Adipocyte (in vitro differentiated cells): ENCODE data around the gene TMEM164.

Experiments
- DNase-seq: peaks from one replicate; pipeline ENCODE4 v3.0.0-alpha.2; 2015; ENCODE audit warnings: low read depth
- H3K27me3 ChIP-seq: replicated peaks from 2 replicates; pipeline ENCODE4 v1.7.0; 2013; ENCODE audit warnings: mild to moderate bottlenecking, low read length, moderate library complexity; ENCODE audit not compliant: control insufficient read depth, insufficient read depth
- H3K36me3 ChIP-seq: 2 replicates; pipeline ENCODE4 v1.7.0; 2013; ENCODE audit warnings: low read length, mild to moderate bottlenecking, moderate library complexity; ENCODE audit not compliant: control insufficient read depth, insufficient read depth, severe bottlenecking
- H3K4me1 ChIP-seq: 2 replicates; pipeline ENCODE4 v1.7.0; 2013; ENCODE audit warnings: mild to moderate bottlenecking, low read length, moderate library complexity; ENCODE audit not compliant: control insufficient read depth, insufficient read depth
- H3K4me3 ChIP-seq: 2 replicates; pipeline ENCODE4 v1.7.0; 2013; ENCODE audit warnings: mild to moderate bottlenecking, low read length, moderate library complexity
- H3K9ac ChIP-seq: 2 replicates; pipeline ENCODE4 v1.7.0; 2013; ENCODE audit warnings: mild to moderate bottlenecking, low read length, moderate library complexity
- H3K9me3 ChIP-seq: 2 replicates; pipeline ENCODE4 v1.7.0; 2013; ENCODE audit warnings: mild to moderate bottlenecking, low read length, moderate library complexity; ENCODE audit not compliant: control insufficient read depth

The TMEM164 gene

GRCh38 chrX:109987884-109988283 is 15.0 kb upstream of the TMEM164 start:
- H3K9ac ChIP-seq = no peak overlapping the region
- H3K4me1 ChIP-seq = no peaks in the 10 kb centered on the region
- DNase-seq = no peak
- no peak overlapping the region for H3K4me3 ChIP-seq
- no peaks in the 10 kb centered on the region for H3K9me3 ChIP-seq
- no peaks in the 10 kb centered on the region for H3K36me3 ChIP-seq
- H3K27me3 ChIP-seq = peaks cover 1% of the 10 kb centered on the region

- H3K36me3 ChIP-seq = no peaks in the 10 kb centered on the region
- no peaks in the 10 kb centered on the region for H3K9me3 ChIP-seq
- no peak overlapping the region for H3K9ac ChIP-seq
- H3K27me3 ChIP-seq = peaks cover 12% of the 10 kb centered on the region
- no peaks in the 10 kb centered on the region for H3K4me1 ChIP-seq
- H3K4me3 ChIP-seq = no peak overlapping the region
- no peak for DNase-seq
Measured at GRCh38 chrX:109990582-109991276, 12.2 kb upstream of the TMEM164 start.

GRCh38 chrX:109992203-109992602 is 10.7 kb upstream of the TMEM164 start:
- H3K27me3 ChIP-seq = peaks cover 23% of the 10 kb centered on the region
- H3K4me1 ChIP-seq = no peaks in the 10 kb centered on the region
- H3K4me3 ChIP-seq = no peak overlapping the region
- H3K9me3 ChIP-seq = peaks cover 12% of the 10 kb centered on the region
- H3K36me3 ChIP-seq = no peaks in the 10 kb centered on the region
- H3K9ac ChIP-seq = no peak overlapping the region
- no peak for DNase-seq

- Histone ChIP-seq H3K4me1 (no peaks in the 10 kb centered on the region), H3K9me3 (peaks cover 12% of the 10 kb centered on the region), H3K9ac (no peak overlapping the region), H3K27me3 (peaks cover 33% of the 10 kb centered on the region), H3K36me3 (no peaks in the 10 kb centered on the region), H3K4me3 (no peak overlapping the region)
- no peak for DNase-seq
Measured at GRCh38 chrX:109995155-109995554, 7.8 kb upstream of the TMEM164 start.

- H3K36me3 ChIP-seq = no peaks in the 10 kb centered on the region
- peaks cover 12% of the 10 kb centered on the region for H3K9me3 ChIP-seq
- no peaks in the 10 kb centered on the region for H3K4me1 ChIP-seq
- no peak overlapping the region for H3K4me3 ChIP-seq
- DNase-seq = no peak
- H3K27me3 ChIP-seq = peaks cover 31% of the 10 kb centered on the region
- H3K9ac ChIP-seq = no peak overlapping the region
Measured at GRCh38 chrX:109997786-109998452, 5.0 kb upstream of the TMEM164 start.

- Histone ChIP-seq H3K27me3 (peaks cover 21% of the 10 kb centered on the region), H3K9me3 (peaks cover 12% of the 10 kb centered on the region), H3K36me3 (no peaks in the 10 kb centered on the region), H3K9ac (no peak overlapping the region), H3K4me3 (no peak overlapping the region), H3K4me1 (peaks cover 6% of the 10 kb centered on the region)
- no peak for DNase-seq
Measured at GRCh38 chrX:110000000-110000399, 2.9 kb upstream of the TMEM164 start.

GRCh38 chrX:110000847-110001713 is 1.8 kb upstream of the TMEM164 start:
- no peak overlapping the region for H3K4me3 ChIP-seq
- no peaks in the 10 kb centered on the region for H3K36me3 ChIP-seq
- H3K4me1 ChIP-seq = peaks cover 6% of the 10 kb centered on the region
- DNase-seq = no peak
- peaks cover 10% of the 10 kb centered on the region for H3K9me3 ChIP-seq
- no peak overlapping the region for H3K9ac ChIP-seq
- peaks cover 21% of the 10 kb centered on the region for H3K27me3 ChIP-seq

- H3K4me3 ChIP-seq = peak overlapping the region; percentile 74
- peaks cover 2% of the 10 kb centered on the region for H3K9me3 ChIP-seq
- H3K4me1 ChIP-seq = peaks cover 12% of the 10 kb centered on the region
- no peak for DNase-seq
- H3K9ac ChIP-seq = peak overlapping the region; percentile 70
- no peaks in the 10 kb centered on the region for H3K36me3 ChIP-seq
- peaks cover 14% of the 10 kb centered on the region for H3K27me3 ChIP-seq
Measured at GRCh38 chrX:110001740-110002299, 1.1 kb upstream of the TMEM164 start.

- DNase-seq = peak; percentile 46
- H3K27me3 ChIP-seq = peaks cover 12% of the 10 kb centered on the region
- H3K9me3 ChIP-seq = no peaks in the 10 kb centered on the region
- no peaks in the 10 kb centered on the region for H3K36me3 ChIP-seq
- H3K4me1 ChIP-seq = peaks cover 20% of the 10 kb centered on the region
- H3K9ac ChIP-seq = peak overlapping the region; percentile 86
- H3K4me3 ChIP-seq = peak overlapping the region; percentile 83
Measured at GRCh38 chrX:110003167-110004156, 548 bp downstream of the TMEM164 start.

GRCh38 chrX:110004215-110004614 is 1.3 kb downstream of the TMEM164 start:
- H3K4me1 ChIP-seq = peaks cover 20% of the 10 kb centered on the region
- DNase-seq = no peak
- no peak overlapping the region for H3K9ac ChIP-seq
- no peaks in the 10 kb centered on the region for H3K36me3 ChIP-seq
- H3K4me3 ChIP-seq = peak overlapping the region; percentile 83
- peaks cover 12% of the 10 kb centered on the region for H3K27me3 ChIP-seq
- no peaks in the 10 kb centered on the region for H3K9me3 ChIP-seq
